RWPE2 (cell line): ENCODE data around the gene IPO13.

Experiments used
- ATAC-seq: fragments of 200-7000 bp; cut with Tn5 transposase; 3 replicates; pipeline ENCODE4 v1.9.1; 2021; ENCODE audit warnings: low read depth
- DNase-seq: peaks from one replicate; pipeline ENCODE4 v3.0.0-alpha.2; 2020; ENCODE audit warnings: low spot score
- H3K27ac ChIP-seq: fragments of 450-650 bp; 2 replicates; pipeline ENCODE4 v1.5.1; 2017; ENCODE audit warnings: mild to moderate bottlenecking; ENCODE audit not compliant: poor library complexity, severe bottlenecking
- H3K27me3 ChIP-seq: fragments of 250-450 bp; sonication (Bioruptor Pico); 2 replicates; pipeline ENCODE4 v1.5.1; 2021; ENCODE audit warnings: mild to moderate bottlenecking, moderate library complexity; ENCODE audit not compliant: insufficient read depth, poor library complexity, severe bottlenecking
- H3K36me3 ChIP-seq: fragments of 250-450 bp; sonication (Bioruptor Pico); 2 replicates; pipeline ENCODE4 v1.5.1; 2020; ENCODE audit warnings: low read depth, mild to moderate bottlenecking, moderate library complexity
- H3K4me1 ChIP-seq: fragments of 250-450 bp; sonication (Bioruptor Pico); 2 replicates; pipeline ENCODE4 v1.5.1; 2021; ENCODE audit warnings: mild to moderate bottlenecking, moderate library complexity; ENCODE audit not compliant: insufficient read depth, poor library complexity, severe bottlenecking
- H3K4me3 ChIP-seq: fragments of 250-450 bp; sonication (Bioruptor Pico); 2 replicates; pipeline ENCODE4 v1.5.1; 2021; ENCODE audit warnings: mild to moderate bottlenecking, moderate library complexity; ENCODE audit not compliant: severe bottlenecking
- H3K9me3 ChIP-seq: fragments of 250-450 bp; sonication (Bioruptor Pico); 2 replicates; pipeline ENCODE4 v1.5.1; 2021; ENCODE audit warnings: mild to moderate bottlenecking, moderate library complexity; ENCODE audit not compliant: severe bottlenecking
- CTCF ChIP-seq: fragments of 450-650 bp; IDR thresholded peaks from one replicate; pipeline ENCODE4 v1.5.1; 2017; ENCODE audit warnings: mild to moderate bottlenecking, moderate library complexity; ENCODE audit not compliant: poor library complexity, severe bottlenecking

The IPO13 gene

GRCh38 chr1:43983253-43983899, 36.6 kb downstream of the IPO13 start:
- DNase-seq (peak; percentile 57), ATAC-seq (no peak)
- no peak for TF ChIP-seq CTCF
- H3K27me3 ChIP-seq = no peaks in the 10 kb centered on the region
- no peaks in the 10 kb centered on the region for H3K9me3 ChIP-seq
- H3K4me1 ChIP-seq = peaks cover 10% of the 10 kb centered on the region
- no peak overlapping the region for H3K27ac ChIP-seq
- H3K4me3 ChIP-seq = no peak overlapping the region
- H3K36me3 ChIP-seq = peaks cover 46% of the 10 kb centered on the region

GRCh38 chr1:43984855-43985254, 38.1 kb downstream of the IPO13 start:
- Histone ChIP-seq H3K27me3 (no peaks in the 10 kb centered on the region), H3K36me3 (peaks cover 46% of the 10 kb centered on the region), H3K9me3 (no peaks in the 10 kb centered on the region), H3K4me3 (no peak overlapping the region), H3K4me1 (peaks cover 10% of the 10 kb centered on the region), H3K27ac (no peak overlapping the region)
- ATAC-seq (no peak), DNase-seq (no peak)
- TF ChIP-seq CTCF = no peak

- DNase-seq (no peak), ATAC-seq (peak; percentile 20; the same call in 1 of the 3 replicates)
- no peak for TF ChIP-seq CTCF
- H3K27ac ChIP-seq = no peak overlapping the region
- H3K27me3 ChIP-seq = no peaks in the 10 kb centered on the region
- H3K4me3 ChIP-seq = no peak overlapping the region
- peaks cover 46% of the 10 kb centered on the region for H3K36me3 ChIP-seq
- H3K4me1 ChIP-seq = peaks cover 5% of the 10 kb centered on the region
- no peaks in the 10 kb centered on the region for H3K9me3 ChIP-seq
Measured at GRCh38 chr1:43985984-43986595, 39.3 kb downstream of the IPO13 start.

GRCh38 chr1:43986712-43987111, 40.0 kb downstream of the IPO13 start:
- no peak for TF ChIP-seq CTCF
- Histone ChIP-seq H3K9me3 (no peaks in the 10 kb centered on the region), H3K27me3 (no peaks in the 10 kb centered on the region), H3K4me3 (no peak overlapping the region), H3K27ac (peak overlapping the region; percentile 2), H3K36me3 (peaks cover 40% of the 10 kb centered on the region), H3K4me1 (no peaks in the 10 kb centered on the region)
- ATAC-seq (no peak), DNase-seq (no peak)
